SK-N-SH (cell line): ENCODE measurements around the gene HIF1A.

ENCODE experiments used
- TF ChIP-seq, protein P1 (sequence below): fragments of 200-600 bp; sonication (generic); IDR thresholded peaks from 2 replicates; pipeline ENCODE4 v1.6.1; 2017; ENCODE audit warnings: antibody characterized with exemption, mild to moderate bottlenecking, moderate library complexity
- TF ChIP-seq, protein P2 (sequence below): IDR thresholded peaks from 2 replicates; pipeline ENCODE4; 2012

DNA sequence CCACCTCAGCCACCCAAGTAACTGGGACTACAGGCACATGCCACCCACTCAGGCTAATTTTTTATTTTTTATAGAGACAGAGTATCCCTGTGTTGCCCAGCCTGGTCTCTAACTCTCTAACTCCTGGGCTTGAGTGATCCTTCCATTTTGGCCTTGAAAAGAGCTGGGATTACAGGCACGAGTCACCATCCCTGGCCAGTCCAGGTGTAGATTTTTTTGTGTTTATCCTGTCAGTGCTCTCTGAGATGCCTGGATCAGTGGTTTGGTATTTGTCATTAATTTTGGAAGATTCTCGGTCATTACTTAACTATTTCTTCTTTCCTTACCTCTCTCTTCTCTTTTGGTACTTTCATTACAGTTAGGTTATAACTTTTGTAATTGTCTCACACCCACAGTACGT lies 5.3 kb upstream of the HIF1A start:
- TF ChIP-seq, protein P1, sequence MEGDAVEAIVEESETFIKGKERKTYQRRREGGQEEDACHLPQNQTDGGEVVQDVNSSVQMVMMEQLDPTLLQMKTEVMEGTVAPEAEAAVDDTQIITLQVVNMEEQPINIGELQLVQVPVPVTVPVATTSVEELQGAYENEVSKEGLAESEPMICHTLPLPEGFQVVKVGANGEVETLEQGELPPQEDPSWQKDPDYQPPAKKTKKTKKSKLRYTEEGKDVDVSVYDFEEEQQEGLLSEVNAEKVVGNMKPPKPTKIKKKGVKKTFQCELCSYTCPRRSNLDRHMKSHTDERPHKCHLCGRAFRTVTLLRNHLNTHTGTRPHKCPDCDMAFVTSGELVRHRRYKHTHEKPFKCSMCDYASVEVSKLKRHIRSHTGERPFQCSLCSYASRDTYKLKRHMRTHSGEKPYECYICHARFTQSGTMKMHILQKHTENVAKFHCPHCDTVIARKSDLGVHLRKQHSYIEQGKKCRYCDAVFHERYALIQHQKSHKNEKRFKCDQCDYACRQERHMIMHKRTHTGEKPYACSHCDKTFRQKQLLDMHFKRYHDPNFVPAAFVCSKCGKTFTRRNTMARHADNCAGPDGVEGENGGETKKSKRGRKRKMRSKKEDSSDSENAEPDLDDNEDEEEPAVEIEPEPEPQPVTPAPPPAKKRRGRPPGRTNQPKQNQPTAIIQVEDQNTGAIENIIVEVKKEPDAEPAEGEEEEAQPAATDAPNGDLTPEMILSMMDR = no peak
- TF ChIP-seq, protein P2, sequence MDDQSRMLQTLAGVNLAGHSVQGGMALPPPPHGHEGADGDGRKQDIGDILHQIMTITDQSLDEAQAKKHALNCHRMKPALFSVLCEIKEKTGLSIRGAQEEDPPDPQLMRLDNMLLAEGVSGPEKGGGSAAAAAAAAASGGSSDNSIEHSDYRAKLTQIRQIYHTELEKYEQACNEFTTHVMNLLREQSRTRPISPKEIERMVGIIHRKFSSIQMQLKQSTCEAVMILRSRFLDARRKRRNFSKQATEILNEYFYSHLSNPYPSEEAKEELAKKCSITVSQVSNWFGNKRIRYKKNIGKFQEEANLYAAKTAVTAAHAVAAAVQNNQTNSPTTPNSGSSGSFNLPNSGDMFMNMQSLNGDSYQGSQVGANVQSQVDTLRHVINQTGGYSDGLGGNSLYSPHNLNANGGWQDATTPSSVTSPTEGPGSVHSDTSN = no peak
